Heart left ventricle (tissue), 16 donors: ENCODE results near the gene NCOA1. TPM values are rescaled to one million over a fixed set of nuclear protein-coding genes. Genes with fewer than 3 reads are reported as not detected.

ENCODE experiments used
- ATAC-seq, 4 donors: fragments of 200-7000 bp; cut with Tn5 transposase; one replicate each; pipeline ENCODE4 v1.9.1; 2020 to 2022; ENCODE audit warnings: moderate library complexity in 4 of 4, mild to moderate bottlenecking in 3 of 4, moderate number of reproducible peaks in 1 of 4
- DNase-seq, 5 donors: peaks; one replicate each; pipeline ENCODE4 v3.0.0-alpha.2; 2020
- H3K27ac ChIP-seq, 12 donors: fragments of 200-600 bp; sonication (generic) in 4 of 12; one replicate each; pipeline versions ENCODE4 v1.5.0 to v1.8.0; 2016 to 2022; ENCODE audit warnings: mild to moderate bottlenecking in 2 of 12
- H3K27me3 ChIP-seq, 9 donors: fragments of 200-600 bp; sonication (generic) in 2 of 9; one replicate each; pipeline versions ENCODE4 v1.5.1 to v1.8.0; 2016 to 2022; ENCODE audit warnings: mild to moderate bottlenecking in 3 of 9
- H3K36me3 ChIP-seq, 9 donors: fragments of 200-600 bp; sonication (generic) in 2 of 9; one replicate each; pipeline versions ENCODE4 v1.5.0 to v1.8.0; 2018 to 2022; ENCODE audit warnings: mild to moderate bottlenecking in 2 of 9
- H3K4me1 ChIP-seq, 12 donors: fragments of 200-600 bp; sonication (generic) in 4 of 12; one replicate each; pipeline versions ENCODE4 v1.5.0 to v1.8.0; 2016 to 2022; ENCODE audit warnings: mild to moderate bottlenecking in 3 of 12
- H3K4me3 ChIP-seq, 12 donors: fragments of 200-600 bp; sonication (generic) in 4 of 12; one replicate each; pipeline versions ENCODE4 v1.5.0 to v1.8.0; 2017 to 2022; ENCODE audit warnings: mild to moderate bottlenecking in 9 of 12, moderate library complexity in 4 of 12
- H3K9me3 ChIP-seq, 12 donors: fragments of 200-600 bp; sonication (generic) in 4 of 12; one replicate each; pipeline versions ENCODE4 v1.5.0 to v1.8.0; 2016 to 2022; ENCODE audit warnings: mild to moderate bottlenecking in 1 of 12
- POLR2A ChIP-seq, 2 donors: fragments of 450-650 bp; IDR thresholded peaks; one replicate each; pipeline ENCODE4 v1.6.1; 2017; ENCODE audit warnings: antibody characterized with exemption in 2 of 2, mild to moderate bottlenecking in 2 of 2, moderate library complexity in 2 of 2
- WGBS, 4 donors: extraction: QIAGEN DNeasy Blood & Tissue Kit in 2 of 4; methylation state at CpG; one replicate each; pipeline versions ENCODE4 v1.1.5 to v1.1.7; 2013 to 2018; 5-methylcytosine and 5-hydroxymethylcytosine counted together
- intact Hi-C, 10 donors: fragments of 100-400 bp; cut with DNase I; formaldehyde crosslinking; loops; one replicate each; pipeline versions ENCODE4 v1.11.1 to v1.14.2; 2022
- polyA plus RNA-seq, 2 donors: library from polyadenylated mRNA; stranded (reverse); fragments of 200-250 nt; gene quantifications; one replicate each; pipeline ENCODE4 v1.2.3, GENCODE V29; 2013
- total RNA-seq, 9 donors: library from RNA; depleted of rRNA in 2 of 9; stranded (reverse); fragments of >200 nt in 2 of 9; fragmentation: NEBNext Ultra II Directional in 3 of 9; extraction: Animal tissue kit (Norgen Biotek cat#: 25700) in 3 of 9; gene quantifications; one replicate each; pipeline versions ENCODE4 v1.1.0 to v1.2.4, GENCODE V29; 2016 to 2023
- TF ChIP-seq, protein P1 (sequence below), 12 donors: fragments of 200-600 bp; sonication (generic) in 4 of 12; IDR thresholded peaks; one replicate each; pipeline versions ENCODE4 v1.5.0 to v1.8.0; 2018 to 2022; ENCODE audit warnings: antibody characterized with exemption in 12 of 12, mild to moderate bottlenecking in 5 of 12
- donor health status: ischemic (EF 13 %, LVEDD 7.1; RV severe dilation, severe dysfunction).
- donor health status: healthy with polysubstance abuse.
- donor health status: DM: no; HTN: yes; CAD: no.
- donor health status: DM: no; HTN: no; CAD: no.
- donor health status: ischemic (EF 25% LVEDD 6.9; RV normal size, moderate dysfunction).
- donor health status: ischemic (EF 25% LVEDD 5.7; RV mildly dilated, moderate dysfunction).
- donor health status: healthy.
- donor health status: DM: yes; HTN: yes; CAD: no.
- donor health status: ischemic (EF 35%, LVEDD 5.7; RV mildly dilated, moderate dysfunction).
- donor health status: nonischemic (EF 11% LVEDD 7.7; RV severe dilation, severe dysfunction).
- donor health status: DM: yes; HTN: yes; CAD: no.
- donor health status: PGD.
- donor health status: ischemic (EF 29% LVEDD 5.4; RV normal size, mild dysfunction).
- donor health status: nonischemic (EF 23%, LVEDD 6.1; RV moderate dilation, normal function).

NCOA1 gene
- total and polyA plus RNA-seq, 11 donors: 8.5 to 42.3 (median 32.4) TPM

DNA sequence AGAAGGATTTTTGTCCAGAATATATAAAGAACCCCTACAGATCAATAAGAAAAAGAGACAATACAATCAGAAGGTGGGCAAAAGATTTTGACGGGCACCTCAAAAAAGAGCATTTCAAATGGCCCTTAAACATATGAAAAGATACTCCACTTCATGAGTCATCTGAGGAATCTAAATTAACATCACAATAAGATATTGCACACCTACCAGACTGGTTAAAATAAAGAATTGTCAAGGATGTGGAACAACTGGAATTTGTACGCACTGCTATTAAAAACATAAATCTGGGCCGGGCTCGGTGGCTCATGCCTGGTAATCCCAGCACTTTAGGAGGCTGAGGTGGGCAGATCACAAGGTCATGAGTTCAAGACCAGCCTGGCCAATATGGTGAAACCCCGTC is 17.0 kb upstream of the NCOA1 start:
- WGBS, 4 donors: 94 to 97% (median 96%) methylated on average over 5 of the region's 5 CpGs
- H3K4me3 ChIP-seq: no peak overlapping the region
- TF ChIP-seq, protein P1, sequence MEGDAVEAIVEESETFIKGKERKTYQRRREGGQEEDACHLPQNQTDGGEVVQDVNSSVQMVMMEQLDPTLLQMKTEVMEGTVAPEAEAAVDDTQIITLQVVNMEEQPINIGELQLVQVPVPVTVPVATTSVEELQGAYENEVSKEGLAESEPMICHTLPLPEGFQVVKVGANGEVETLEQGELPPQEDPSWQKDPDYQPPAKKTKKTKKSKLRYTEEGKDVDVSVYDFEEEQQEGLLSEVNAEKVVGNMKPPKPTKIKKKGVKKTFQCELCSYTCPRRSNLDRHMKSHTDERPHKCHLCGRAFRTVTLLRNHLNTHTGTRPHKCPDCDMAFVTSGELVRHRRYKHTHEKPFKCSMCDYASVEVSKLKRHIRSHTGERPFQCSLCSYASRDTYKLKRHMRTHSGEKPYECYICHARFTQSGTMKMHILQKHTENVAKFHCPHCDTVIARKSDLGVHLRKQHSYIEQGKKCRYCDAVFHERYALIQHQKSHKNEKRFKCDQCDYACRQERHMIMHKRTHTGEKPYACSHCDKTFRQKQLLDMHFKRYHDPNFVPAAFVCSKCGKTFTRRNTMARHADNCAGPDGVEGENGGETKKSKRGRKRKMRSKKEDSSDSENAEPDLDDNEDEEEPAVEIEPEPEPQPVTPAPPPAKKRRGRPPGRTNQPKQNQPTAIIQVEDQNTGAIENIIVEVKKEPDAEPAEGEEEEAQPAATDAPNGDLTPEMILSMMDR (IDR thresholded peaks at IDR 0.05): no peak
- TF ChIP-seq POLR2A (IDR thresholded peaks at IDR 0.05): no peak
- no peaks in the 10 kb centered on the region for H3K4me1 ChIP-seq
- H3K9me3 ChIP-seq: no peaks in the 10 kb centered on the region
- no peaks in the 10 kb centered on the region for H3K27me3 ChIP-seq
- intact Hi-C loops: no loop called here
- no peaks in the 10 kb centered on the region for H3K36me3 ChIP-seq
- no peak for ATAC-seq
- no peak overlapping the region for H3K27ac ChIP-seq
- DNase-seq: no peak

DNA sequence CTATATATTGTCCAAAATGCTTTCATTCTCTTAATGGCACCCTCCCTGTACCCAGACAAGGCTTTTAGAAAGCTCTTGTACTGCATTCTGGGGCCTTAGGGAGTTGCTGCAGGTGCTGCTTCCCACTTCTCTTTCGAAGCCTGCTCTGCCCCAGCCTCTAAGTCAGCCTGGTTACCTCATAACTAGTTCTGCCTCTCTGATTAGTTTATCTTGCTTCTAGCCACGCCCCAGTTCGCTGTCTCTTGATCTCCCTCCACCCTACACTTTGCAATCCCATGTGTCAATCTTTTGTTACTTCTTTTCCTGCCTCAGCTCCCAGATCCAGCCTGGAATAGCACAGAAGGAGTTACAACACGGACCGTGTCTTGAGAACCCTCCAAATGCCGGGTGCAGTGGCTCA is 13.8 kb upstream of the NCOA1 start:
- H3K4me3 ChIP-seq: no peak overlapping the region
- H3K9me3 ChIP-seq: peaks cover 0 to 3% (median 0%) of the 10 kb centered on the region in 12 donors
- ATAC-seq: no peak
- H3K27ac ChIP-seq: no peak overlapping the region
- intact Hi-C loops: no loop called here
- H3K36me3 ChIP-seq: no peaks in the 10 kb centered on the region
- no peak for DNase-seq
- no peaks in the 10 kb centered on the region for H3K27me3 ChIP-seq
- peaks cover 0 to 7% (median 0%) of the 10 kb centered on the region in 12 donors for H3K4me1 ChIP-seq
- no peak for TF ChIP-seq POLR2A (IDR thresholded peaks at IDR 0.05)
- TF ChIP-seq, protein P1 (IDR thresholded peaks at IDR 0.05): no peak
- WGBS, 4 donors: 69 to 71% (median 69%) methylated on average over 6 of the region's 6 CpGs

DNA sequence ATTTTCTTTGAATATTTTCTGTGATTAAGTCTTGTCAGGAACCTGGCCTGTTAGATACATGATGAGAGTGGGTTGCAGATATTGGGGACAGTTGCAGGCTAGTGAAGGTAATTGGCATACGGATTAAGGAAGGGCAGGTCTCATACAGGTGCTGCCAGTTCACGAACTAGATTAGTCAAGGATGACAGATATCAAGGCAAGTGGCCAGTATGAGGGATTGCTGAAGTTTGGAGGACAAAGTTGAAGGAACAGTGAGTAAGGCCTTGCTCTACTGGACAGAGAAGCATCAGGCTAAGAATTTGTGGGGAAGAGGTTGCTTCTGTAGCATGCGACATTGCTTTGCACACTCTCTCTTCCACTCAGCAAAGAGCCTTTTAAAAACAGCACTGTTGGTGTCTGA is 12.8 kb upstream of the NCOA1 start:
- Histone ChIP-seq H3K27ac (no peak overlapping the region), H3K4me1 (peaks cover 0 to 17% (median 0%) of the 10 kb centered on the region in 12 donors), H3K4me3 (no peak overlapping the region), H3K27me3 (no peaks in the 10 kb centered on the region), H3K9me3 (peaks cover 0 to 3% (median 0%) of the 10 kb centered on the region in 12 donors), H3K36me3 (no peaks in the 10 kb centered on the region)
- 87 to 93% (median 89%) methylated on average over 3 of the region's 3 CpGs for WGBS, 4 donors
- intact Hi-C loops: no loop called here
- no peak for DNase-seq
- ATAC-seq: no peak
- no peak for TF ChIP-seq POLR2A (IDR thresholded peaks at IDR 0.05)
- TF ChIP-seq, protein P1 (IDR thresholded peaks at IDR 0.05): no peak

DNA sequence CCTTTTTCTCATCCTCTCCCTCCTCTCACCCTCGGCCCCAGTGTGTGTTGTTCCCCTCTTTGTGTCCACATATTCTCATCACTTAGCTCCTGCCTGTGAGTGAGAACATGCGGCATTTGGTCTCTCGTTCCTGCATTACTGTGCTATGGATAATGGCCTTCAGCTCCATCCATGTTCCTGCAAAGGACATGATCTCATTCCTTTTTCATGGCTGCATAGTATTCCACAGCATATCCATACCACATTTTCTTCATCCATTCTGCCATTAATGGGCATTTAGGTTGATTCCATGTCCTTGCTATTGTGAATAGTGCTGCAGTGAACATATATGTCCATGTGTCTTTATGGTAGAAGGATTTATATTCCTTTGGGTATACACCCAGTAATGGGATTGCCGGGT is 10.8 kb upstream of the NCOA1 start:
- Histone ChIP-seq H3K9me3 (peaks cover 0 to 3% (median 0%) of the 10 kb centered on the region in 12 donors), H3K36me3 (no peaks in the 10 kb centered on the region), H3K27me3 (no peaks in the 10 kb centered on the region), H3K4me3 (no peak overlapping the region), H3K27ac (no peak overlapping the region), H3K4me1 (peaks cover 0 to 19% (median 0%) of the 10 kb centered on the region in 12 donors)
- ATAC-seq (no peak), DNase-seq (no peak)
- no peak for TF ChIP-seq POLR2A (IDR thresholded peaks at IDR 0.05)
- TF ChIP-seq, protein P1 (IDR thresholded peaks at IDR 0.05): no peak
- 91 to 95% (median 93%) methylated on average over 4 of the region's 4 CpGs for WGBS, 4 donors
- intact Hi-C loops: no loop called here
